ENCODE data around the gene PISD. TPM values are rescaled to one million over a fixed set of nuclear protein-coding genes. Genes with fewer than 3 reads are reported as not detected.
"Not testable (repeated sequence)": the region's sequence is repeated elsewhere in the genome, so short reads cannot be mapped to it uniquely, and the experiment has no call there.

The PISD gene
- total RNA-seq (10 to 100 TPM; 42.1 to 99.5 (median 60.8) TPM), polyA plus RNA-seq (10 to 100 TPM; 25.1 to 87.0 (median 68.7) TPM)
- long read RNA-seq, donor 1, transcript PISD-209 (8 exons, 1,963 nt) = major isoform, 6 of 16 reads
- long read RNA-seq, donor 1, partial matches to known transcripts = 0 of 16 reads
- long read RNA-seq, donor 1, other reads (novel, unspliced or antisense) = 9 of 16 reads
- long read RNA-seq, donor 2, transcript PISD-209 (8 exons, 1,963 nt) = major isoform, 9 of 9 reads
- long read RNA-seq, donor 2, partial matches to known transcripts = 0 of 9 reads
- long read RNA-seq, donor 2, other reads (novel, unspliced or antisense) = 0 of 9 reads
- long read RNA-seq, donor 3, transcript PISD-209 (8 exons, 1,963 nt) = major isoform, 5 of 5 reads
- long read RNA-seq, donor 3, partial matches to known transcripts = 0 of 5 reads
- long read RNA-seq, donor 3, other reads (novel, unspliced or antisense) = 0 of 5 reads
- long read RNA-seq, donor 4, transcript PISD-209 (8 exons, 1,963 nt) = major isoform, 18 of 33 reads
- long read RNA-seq, donor 4, partial matches to known transcripts = 2 of 33 reads
- long read RNA-seq, donor 4, other reads (novel, unspliced or antisense) = 13 of 33 reads
- long read RNA-seq, donor 5, transcript PISD-209 (8 exons, 1,963 nt) = major isoform, 38 of 110 reads
- long read RNA-seq, donor 5, partial matches to known transcripts = 5 of 110 reads
- long read RNA-seq, donor 5, other reads (novel, unspliced or antisense) = 65 of 110 reads
- long read RNA-seq, donor 6, transcript PISD-209 (8 exons, 1,963 nt) = major isoform, 6 of 19 reads
- long read RNA-seq, donor 6, partial matches to known transcripts = 2 of 19 reads
- long read RNA-seq, donor 6, other reads (novel, unspliced or antisense) = 11 of 19 reads
- long read RNA-seq, donor 7, partial matches to known transcripts = 0 of 1 reads
- long read RNA-seq, donor 7, other reads (novel, unspliced or antisense) = 0 of 1 reads
- long read RNA-seq, donor 8, transcript PISD-209 (8 exons, 1,963 nt) = major isoform, 7 of 18 reads
- long read RNA-seq, donor 8, partial matches to known transcripts = 0 of 18 reads
- long read RNA-seq, donor 8, other reads (novel, unspliced or antisense) = 11 of 18 reads
- long read RNA-seq, donor 9 = 0 reads
- long read RNA-seq, donor 10, partial matches to known transcripts = 17 of 23 reads
- long read RNA-seq, donor 10, other reads (novel, unspliced or antisense) = 6 of 23 reads

DNA sequence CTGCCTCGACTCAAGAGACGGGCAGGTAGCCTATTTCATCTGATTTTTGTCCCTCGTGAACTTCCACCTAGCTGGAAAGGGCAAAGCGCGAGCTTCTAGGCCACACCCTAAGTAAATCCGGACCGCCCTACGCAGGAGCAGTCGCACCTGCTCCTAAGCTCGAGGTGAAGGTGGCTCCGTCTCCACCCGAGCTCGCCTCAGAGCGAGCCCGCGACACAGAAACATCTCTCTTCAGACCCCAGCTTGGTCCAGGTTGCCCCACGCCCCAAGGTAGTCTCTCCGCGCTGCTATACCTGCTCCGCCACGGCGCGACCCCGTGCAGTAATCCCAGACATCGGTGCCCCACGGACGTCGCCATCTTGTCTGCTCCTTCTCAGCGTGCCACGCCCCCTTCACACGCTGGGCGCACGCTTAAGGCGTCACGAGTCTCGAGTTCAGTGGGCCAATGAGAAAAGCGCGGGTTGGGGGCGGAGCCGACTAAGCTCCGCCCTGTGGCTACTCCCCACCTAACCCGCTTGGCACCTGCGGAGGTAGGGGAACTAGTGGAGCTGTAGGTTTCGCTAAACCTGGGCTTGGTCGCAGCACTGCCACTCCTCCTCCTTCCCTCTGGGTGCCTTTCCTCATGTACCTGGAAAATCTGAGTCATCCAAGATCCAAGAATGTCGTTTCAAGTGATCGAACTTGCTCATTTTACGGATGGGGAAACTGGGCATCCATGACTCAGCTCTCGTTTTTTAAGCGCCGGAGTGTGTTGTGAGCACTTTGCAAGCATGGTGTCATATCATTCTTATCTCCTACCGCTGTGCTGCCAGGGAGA, at the start of gene PISD:
Gene PISD, minus strand, starts transcription at position 365 of the 817 bp plus-strand sequence. Its CDS starts 7 bp downstream, at position 358.
- H3K27me3 ChIP-seq = no peaks in the 10 kb centered on the region
- H3K4me1 ChIP-seq (replicated peaks in 1 of 2) = peaks cover 12 to 14% of the 10 kb centered on the region in 2 donors
- peak within 1 kb of the TSS; percentile 62 to 92 (median 64) for H3K4me3 ChIP-seq
- H3K9me3 ChIP-seq (replicated peaks in 1 of 3) = no peaks in the 10 kb centered on the region
- intact Hi-C loops (cut with DNase I) = loop anchor here in 1 of 2 donors (10.0 kb wide), 1 partner anchor 283 kb away; the partner anchor contains the start of gene YWHAH
- H3K36me3 ChIP-seq (replicated peaks in 1 of 2) = no peaks in the 10 kb centered on the region
- TF ChIP-seq POLR2A (IDR thresholded peaks at IDR 0.05) = peak; percentile 65 to 85
- TF ChIP-seq, protein P1, sequence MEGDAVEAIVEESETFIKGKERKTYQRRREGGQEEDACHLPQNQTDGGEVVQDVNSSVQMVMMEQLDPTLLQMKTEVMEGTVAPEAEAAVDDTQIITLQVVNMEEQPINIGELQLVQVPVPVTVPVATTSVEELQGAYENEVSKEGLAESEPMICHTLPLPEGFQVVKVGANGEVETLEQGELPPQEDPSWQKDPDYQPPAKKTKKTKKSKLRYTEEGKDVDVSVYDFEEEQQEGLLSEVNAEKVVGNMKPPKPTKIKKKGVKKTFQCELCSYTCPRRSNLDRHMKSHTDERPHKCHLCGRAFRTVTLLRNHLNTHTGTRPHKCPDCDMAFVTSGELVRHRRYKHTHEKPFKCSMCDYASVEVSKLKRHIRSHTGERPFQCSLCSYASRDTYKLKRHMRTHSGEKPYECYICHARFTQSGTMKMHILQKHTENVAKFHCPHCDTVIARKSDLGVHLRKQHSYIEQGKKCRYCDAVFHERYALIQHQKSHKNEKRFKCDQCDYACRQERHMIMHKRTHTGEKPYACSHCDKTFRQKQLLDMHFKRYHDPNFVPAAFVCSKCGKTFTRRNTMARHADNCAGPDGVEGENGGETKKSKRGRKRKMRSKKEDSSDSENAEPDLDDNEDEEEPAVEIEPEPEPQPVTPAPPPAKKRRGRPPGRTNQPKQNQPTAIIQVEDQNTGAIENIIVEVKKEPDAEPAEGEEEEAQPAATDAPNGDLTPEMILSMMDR (IDR thresholded peaks at IDR 0.05) = no peak
- H3K27ac ChIP-seq = peak within 1 kb of the TSS; percentile 37 to 91 (median 67)
- WGBS, 4 donors = 2 to 7% (median 4%) methylated on average over 15 to 52 of the region's 52 CpGs
- DNase-seq = peak; percentile 95 to 98 (median 96)

GRCh38 chr22:31711226-31711625, 49.2 kb upstream of the PISD start:
- H3K36me3 ChIP-seq (replicated peaks in 1 of 2) = peaks cover 0 to 35% of the 10 kb centered on the region in 2 donors

DNA sequence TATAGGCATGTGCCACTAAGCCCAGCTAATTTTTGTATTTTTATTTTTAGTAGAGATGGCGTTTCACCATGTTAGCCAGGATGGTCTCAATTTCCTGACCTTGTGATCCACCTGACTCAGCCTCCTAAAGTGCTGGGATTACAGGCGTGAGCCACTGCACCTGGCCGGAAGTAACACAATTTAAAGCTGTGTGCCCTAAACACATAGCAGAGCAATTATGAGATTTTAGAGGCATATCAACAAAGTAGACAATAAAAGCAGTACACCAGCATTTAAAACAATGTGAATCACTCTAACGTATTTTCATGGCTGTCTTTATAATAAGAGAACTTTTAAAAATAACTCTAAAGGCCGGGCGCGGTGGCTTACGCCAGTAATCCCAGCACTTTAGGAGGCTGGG, 45.5 kb upstream of the PISD start:
- peak in 1 of 7 donors; percentile 46 for DNase-seq
- intact Hi-C loops (cut with DNase I) = no loop called here
- H3K4me3 ChIP-seq = no peak overlapping the region
- TF ChIP-seq, protein P1 (IDR thresholded peaks at IDR 0.05) = no peak
- no peak for TF ChIP-seq POLR2A (IDR thresholded peaks at IDR 0.05)
- WGBS, 4 donors = 86 to 90% (median 87%) methylated on average over 8 of the region's 8 CpGs
- H3K27me3 ChIP-seq = no peaks in the 10 kb centered on the region
- H3K9me3 ChIP-seq (replicated peaks in 1 of 3) = no peaks in the 10 kb centered on the region
- H3K36me3 ChIP-seq (replicated peaks in 1 of 2) = peaks cover 0 to 44% of the 10 kb centered on the region in 2 donors
- H3K27ac ChIP-seq = no peak overlapping the region
- H3K4me1 ChIP-seq (replicated peaks in 1 of 2) = no peaks in the 10 kb centered on the region

More at GRCh38 chr22:31711226-31711625, 49.2 kb upstream of the PISD start:
- H3K9me3 ChIP-seq (replicated peaks in 1 of 3); H3K27ac ChIP-seq; H3K4me3 ChIP-seq; H3K27me3 ChIP-seq; intact Hi-C loops (cut with DNase I): not testable (repeated sequence)
- WGBS, 4 donors = 77 to 93% (median 88%) methylated on average over 12 of the region's 12 CpGs
- DNase-seq = peak in 1 of 7 donors; percentile 46
- peaks cover 0 to 12% of the 10 kb centered on the region in 2 donors for H3K4me1 ChIP-seq (replicated peaks in 1 of 2)

DNA sequence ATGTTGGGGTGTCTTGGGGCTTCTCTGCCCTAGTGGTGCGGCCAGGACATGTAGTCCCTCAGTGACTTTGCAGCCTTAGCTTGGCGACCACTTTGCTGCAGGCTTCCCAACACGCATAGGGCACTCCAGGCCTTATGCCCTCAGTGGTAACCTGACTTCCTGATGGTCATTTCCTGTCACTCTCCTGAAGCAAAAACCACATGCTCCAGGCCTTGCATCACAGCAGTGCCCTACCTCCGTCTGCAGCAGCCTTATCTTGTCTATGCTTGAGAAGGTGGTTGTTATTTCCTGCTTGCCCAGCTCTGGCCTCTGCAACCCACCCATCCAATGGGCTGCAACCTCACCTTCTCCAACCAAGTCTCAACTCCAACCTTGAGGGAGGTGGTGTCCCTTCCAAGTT, 33.4 kb upstream of the PISD start:
- TF ChIP-seq POLR2A (IDR thresholded peaks at IDR 0.05) = no peak
- Histone ChIP-seq H3K27ac (no peak overlapping the region), H3K36me3 (replicated peaks in 1 of 2) (peaks cover 0 to 69% of the 10 kb centered on the region in 2 donors), H3K27me3 (no peaks in the 10 kb centered on the region), H3K4me1 (replicated peaks in 1 of 2) (no peaks in the 10 kb centered on the region), H3K4me3 (no peak overlapping the region), H3K9me3 (replicated peaks in 1 of 3) (no peaks in the 10 kb centered on the region)
- 75 to 79% (median 77%) methylated on average over 4 of the region's 4 CpGs for WGBS, 4 donors
- DNase-seq = peak in 1 of 7 donors; percentile 12
- intact Hi-C loops (cut with DNase I) = no loop called here

GRCh38 chr22:31694046-31694445, 32.0 kb upstream of the PISD start:
- DNase-seq; H3K9me3 ChIP-seq (replicated peaks in 1 of 3); H3K27me3 ChIP-seq; H3K4me1 ChIP-seq (replicated peaks in 1 of 2); H3K27ac ChIP-seq; intact Hi-C loops (cut with DNase I); H3K4me3 ChIP-seq: not testable (repeated sequence)
- H3K36me3 ChIP-seq (replicated peaks in 1 of 2) = peaks cover 0 to 56% of the 10 kb centered on the region in 2 donors
- 92 to 98% (median 98%) methylated on average over 6 to 11 of the region's 11 CpGs for whole genome bisulfite sequencing, 4 donors

Measured in adrenal gland (tissue), 19 donors.